HG02973 (cell line): ENCODE measurements around the gene KCNE1.

Source experiments
- ATAC-seq: cut with Tn5 transposase; IDR thresholded peaks from one replicate; pipeline ENCODE4 v1.9.1; 2021; ENCODE audit warnings: moderate library complexity; ENCODE audit not compliant: unreplicated experiment

KCNE1 gene

GRCh38 chr21:34536311-34536710 lies 24.3 kb upstream of the KCNE1 start:
- no peak for ATAC-seq

GRCh38 chr21:34535886-34536285 lies 23.9 kb upstream of the KCNE1 start:
- ATAC-seq = no peak

GRCh38 chr21:34534522-34534921 lies 22.5 kb upstream of the KCNE1 start:
- no peak for ATAC-seq

GRCh38 chr21:34533938-34534337 lies 21.9 kb upstream of the KCNE1 start:
- ATAC-seq = no peak

GRCh38 chr21:34531399-34531798 lies 19.4 kb upstream of the KCNE1 start:
- no peak for ATAC-seq

- ATAC-seq = no peak
Measured at GRCh38 chr21:34530261-34530660, 18.3 kb upstream of the KCNE1 start.

- no peak for ATAC-seq
Measured at GRCh38 chr21:34528131-34528561, 16.1 kb upstream of the KCNE1 start.

- no peak for ATAC-seq
Measured at GRCh38 chr21:34526618-34527290, 14.7 kb upstream of the KCNE1 start.

- ATAC-seq = no peak
Measured at GRCh38 chr21:34526241-34526617, 14.2 kb upstream of the KCNE1 start.

GRCh38 chr21:34524646-34525601 lies 12.9 kb upstream of the KCNE1 start:
- no peak for ATAC-seq

- ATAC-seq = no peak
Measured at GRCh38 chr21:34523019-34523555, 11.1 kb upstream of the KCNE1 start.

GRCh38 chr21:34522284-34522683 lies 10.3 kb upstream of the KCNE1 start:
- no peak for ATAC-seq

- ATAC-seq = no peak
Measured at GRCh38 chr21:34521561-34521960, 9.6 kb upstream of the KCNE1 start.

GRCh38 chr21:34520764-34521508 lies 8.9 kb upstream of the KCNE1 start:
- no peak for ATAC-seq

- no peak for ATAC-seq
Measured at GRCh38 chr21:34520281-34520680, 8.3 kb upstream of the KCNE1 start.

- no peak for ATAC-seq
Measured at GRCh38 chr21:34519694-34520093, 7.7 kb upstream of the KCNE1 start.

- no peak for ATAC-seq
Measured at GRCh38 chr21:34519016-34519415, 7.0 kb upstream of the KCNE1 start.

GRCh38 chr21:34518301-34518700 lies 6.3 kb upstream of the KCNE1 start:
- no peak for ATAC-seq

GRCh38 chr21:34517491-34518245 lies 5.7 kb upstream of the KCNE1 start:
- no peak for ATAC-seq

GRCh38 chr21:34517039-34517438 lies 5.0 kb upstream of the KCNE1 start:
- ATAC-seq = no peak
